H9 (cell line): ENCODE results near the gene MAGEA11. TPM values are rescaled to one million over a fixed set of nuclear protein-coding genes. Genes with fewer than 3 reads are reported as not detected.
A peak's percentile ranks its signal among the peaks of the same experiment; 100 is the strongest.

Experiments used
- DNase-seq: peaks from one replicate; pipeline ENCODE4 v3.0.0-alpha.2; 2017
- H2AFZ ChIP-seq: one replicate; pipeline ENCODE4 v1.6.1; 2013; ENCODE audit warnings: mild to moderate bottlenecking, low read length, control low read depth, moderate library complexity
- H2AK5ac ChIP-seq: 2 replicates; pipeline ENCODE4 v1.6.1; 2013; ENCODE audit warnings: low read length, control low read depth, mixed read lengths; ENCODE audit not compliant: insufficient read length
- H2BK120ac ChIP-seq: one replicate; pipeline ENCODE4 v1.6.1; 2013; ENCODE audit warnings: low read depth, mild to moderate bottlenecking, low read length, control low read depth, inconsistent platforms; ENCODE audit not compliant: poor library complexity, severe bottlenecking
- H2BK12ac ChIP-seq: 2 replicates; pipeline ENCODE4 v1.6.1; 2013; ENCODE audit warnings: low read length, control low read depth, mixed read lengths, low read depth; ENCODE audit not compliant: insufficient read length
- H2BK15ac ChIP-seq: 2 replicates; pipeline ENCODE4 v1.6.1; 2013; ENCODE audit warnings: low read depth, low read length, control low read depth
- H2BK20ac ChIP-seq: one replicate; pipeline ENCODE4 v1.6.1; 2013; ENCODE audit warnings: low read depth, mild to moderate bottlenecking, low read length, control low read depth, inconsistent platforms; ENCODE audit not compliant: poor library complexity, severe bottlenecking
- H2BK5ac ChIP-seq: 2 replicates; pipeline ENCODE4 v1.6.1; 2013; ENCODE audit warnings: low read length, control low read depth, mixed read lengths; ENCODE audit not compliant: insufficient read length
- H3K14ac ChIP-seq: 2 replicates; pipeline ENCODE4 v1.6.1; 2013; ENCODE audit warnings: low read length, control low read depth; ENCODE audit not compliant: insufficient read depth
- H3K18ac ChIP-seq: 2 replicates; pipeline ENCODE4 v1.6.1; 2013; ENCODE audit warnings: low read depth, mild to moderate bottlenecking, mixed read lengths, low read length, control low read depth; ENCODE audit not compliant: insufficient read length
- H3K23ac ChIP-seq: 2 replicates; pipeline ENCODE4 v1.6.1; 2013; ENCODE audit warnings: low read length, control low read depth, mixed read lengths, low read depth; ENCODE audit not compliant: insufficient read length
- H3K23me2 ChIP-seq: 2 replicates; pipeline ENCODE4 v1.6.1; 2013; ENCODE audit warnings: low read depth, mild to moderate bottlenecking, mixed read lengths, low read length, control low read depth; ENCODE audit not compliant: insufficient read length, poor library complexity, severe bottlenecking
- H3K27ac ChIP-seq: 2 replicates; pipeline ENCODE4 v1.5.1; 2013; ENCODE audit warnings: low read length, control low read depth, mixed read lengths, low read depth; ENCODE audit not compliant: insufficient read length
- H3K27me3 ChIP-seq: 2 replicates; pipeline ENCODE4 v1.6.1; 2013; ENCODE audit warnings: low read length, control low read depth, inconsistent platforms; ENCODE audit not compliant: insufficient read depth
- H3K4ac ChIP-seq: 2 replicates; pipeline ENCODE4 v1.6.1; 2013; ENCODE audit warnings: low read depth, mild to moderate bottlenecking, control low read depth, inconsistent platforms, low read length, moderate library complexity
- H3K4me1 ChIP-seq: 2 replicates; pipeline ENCODE4 v1.6.1; 2013; ENCODE audit warnings: low read length, control low read depth, inconsistent platforms; ENCODE audit not compliant: insufficient read depth
- H3K4me2 ChIP-seq: 2 replicates; pipeline ENCODE4 v1.6.1; 2013; ENCODE audit warnings: low read length, control low read depth, mixed read lengths; ENCODE audit not compliant: insufficient read length, insufficient read depth
- H3K56ac ChIP-seq: 2 replicates; pipeline ENCODE4 v1.6.1; 2013; ENCODE audit warnings: low read depth, mild to moderate bottlenecking, mixed read lengths, low read length, control low read depth; ENCODE audit not compliant: insufficient read length
- H3K79me1 ChIP-seq: 2 replicates; pipeline ENCODE4 v1.6.1; 2013; ENCODE audit warnings: low read depth, mild to moderate bottlenecking, moderate library complexity, low read length, control low read depth, inconsistent platforms; ENCODE audit not compliant: insufficient read depth, poor library complexity, severe bottlenecking
- H3K79me2 ChIP-seq: 2 replicates; pipeline ENCODE4 v1.6.1; 2013; ENCODE audit warnings: low read length, control low read depth, inconsistent platforms; ENCODE audit not compliant: insufficient read depth
- H3K9ac ChIP-seq: 2 replicates; pipeline ENCODE4 v1.6.1; 2013; ENCODE audit warnings: low read length, control low read depth, mixed read lengths; ENCODE audit not compliant: insufficient read length; ENCODE audit errors: extremely low read depth
- H3K9me3 ChIP-seq: one replicate; pipeline ENCODE4 v1.6.1; 2013; ENCODE audit warnings: low read depth, low read length, inconsistent platforms; ENCODE audit not compliant: control insufficient read depth
- H3T11ph ChIP-seq: one replicate; pipeline ENCODE4 v1.6.1; 2013; ENCODE audit warnings: mild to moderate bottlenecking, low read length, control low read depth, inconsistent platforms
- H4K20me1 ChIP-seq: one replicate; pipeline ENCODE4 v1.6.1; 2013; ENCODE audit not compliant: control insufficient read depth, insufficient read length, insufficient read depth
- H4K5ac ChIP-seq: 2 replicates; pipeline ENCODE4 v1.6.1; 2013; ENCODE audit warnings: low read depth, mild to moderate bottlenecking, mixed read lengths, low read length, control low read depth; ENCODE audit not compliant: insufficient read length
- H4K8ac ChIP-seq: replicated peaks from 2 replicates; pipeline ENCODE4 v1.6.1; 2013; ENCODE audit warnings: low read length, control low read depth, mixed read lengths, low read depth; ENCODE audit not compliant: insufficient read length
- H4K91ac ChIP-seq: 2 replicates; pipeline ENCODE4 v1.6.1; 2013; ENCODE audit warnings: low read depth, mild to moderate bottlenecking, moderate library complexity, mixed read lengths, low read length, control low read depth; ENCODE audit not compliant: insufficient read length
- H3K27ac Mint-ChIP-seq, 3 experiments: 2 replicates in 2 of 3; 3 replicates in 1 of 3; pipeline ENCODE4 v1.8.0; 2020 to 2021; ENCODE audit warnings: mixed read lengths in 3 of 3, mild to moderate bottlenecking in 1 of 3, moderate library complexity in 1 of 3
- H3K27me3 Mint-ChIP-seq: 2 replicates; pipeline ENCODE4 v1.8.0; 2021; ENCODE audit warnings: low read depth, mild to moderate bottlenecking, moderate library complexity, mixed read lengths
- H3K36me3 Mint-ChIP-seq, 3 experiments: 2 replicates in 2 of 3; 3 replicates in 1 of 3; pipeline ENCODE4 v1.8.0; 2020 to 2021; ENCODE audit warnings: low read depth in 3 of 3, mixed read lengths in 3 of 3; ENCODE audit not compliant: insufficient read depth in 1 of 3
- H3K4me1 Mint-ChIP-seq, 2 experiments: 2 replicates each; pipeline ENCODE4 v1.8.0; 2020; ENCODE audit warnings: mixed read lengths in 2 of 2
- H3K4me3 Mint-ChIP-seq, 2 experiments: 2 replicates in 1 of 2; 3 replicates in 1 of 2; pipeline ENCODE4 v1.8.0; 2020 to 2021; ENCODE audit warnings: mild to moderate bottlenecking in 2 of 2, mixed read lengths in 2 of 2, moderate library complexity in 1 of 2
- H3K9me3 Mint-ChIP-seq, 2 experiments: 2 replicates in 1 of 2; 3 replicates in 1 of 2; pipeline ENCODE4 v1.8.0; 2020; ENCODE audit warnings: mild to moderate bottlenecking in 2 of 2, mixed read lengths in 2 of 2, moderate library complexity in 1 of 2
- CTCF ChIP-seq: fragments of 200-600 bp; sonication (generic); conservative IDR thresholded peaks from 3 replicates; pipeline ENCODE4 v1.8.0; 2021; ENCODE audit warnings: antibody characterized with exemption, mild to moderate bottlenecking
- WGBS: extraction: QIAGEN DNeasy Blood & Tissue Kit; methylation state at CpG from one replicate; pipeline ENCODE4 v1.1.7; 2013; ENCODE audit warnings: missing lambda C conversion rate, low lambda C conversion rate, mixed read lengths; ENCODE audit not compliant: insufficient read length; ENCODE audit errors: extremely low coverage; 5-methylcytosine and 5-hydroxymethylcytosine counted together
- total RNA-seq: library from RNA; stranded (reverse); gene quantifications from 2 replicates; pipeline ENCODE4 v1.2.1, GENCODE V29; 2021

MAGEA11 gene
- total RNA-seq, 1 experiment from 2014 or later: not detected

DNA sequence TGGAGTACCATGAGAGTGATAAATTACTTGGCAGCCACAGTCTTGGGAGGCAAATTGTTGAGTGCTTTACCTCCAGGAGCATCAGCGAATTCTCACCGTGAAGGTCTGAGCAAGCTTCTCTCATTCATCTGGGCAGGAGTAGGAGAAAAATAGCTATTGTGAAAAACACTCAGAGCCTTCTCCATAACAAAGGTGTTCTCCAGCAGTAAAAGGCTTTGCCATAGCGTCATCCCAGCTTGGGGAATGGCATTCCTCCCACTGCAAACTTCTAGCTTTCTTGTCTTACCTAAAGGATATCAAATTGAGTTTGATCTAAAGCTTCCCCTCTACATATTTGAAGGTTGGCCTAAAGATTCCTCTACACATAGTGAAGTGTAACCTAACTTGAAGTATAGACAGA is 29.8 kb upstream of the MAGEA11 start:
- peak overlapping the region in 2 of 3 experiments; percentile 87 to 95; a peak in 4 of 7 replicates for H3K27ac Mint-ChIP-seq
- H4K5ac ChIP-seq: no peak overlapping the region

More for the DNA sequence above, 29.8 kb upstream of the MAGEA11 start:
- TF ChIP-seq CTCF: no peak
- Histone ChIP-seq H3K23ac (no peak overlapping the region), H3K79me2 (no peaks in the 10 kb centered on the region), H2BK15ac (no peak overlapping the region), H3T11ph (no peak overlapping the region), H3K4me2 (no peak overlapping the region), H2BK20ac (no peak overlapping the region), H2BK120ac (no peak overlapping the region), H3K18ac (no peak overlapping the region), H3K9ac (no peak overlapping the region), H3K14ac (no peak overlapping the region), H3K56ac (no peak overlapping the region), H2AK5ac (no peak overlapping the region), H2BK5ac (no peak overlapping the region), H4K91ac (no peak overlapping the region), H2AFZ (no peak overlapping the region), H4K20me1 (no peaks in the 10 kb centered on the region), H3K9me3 (peaks cover 10% of the 10 kb centered on the region), H3K27ac (no peak overlapping the region), H3K79me1 (no peaks in the 10 kb centered on the region), H3K23me2 (no peaks in the 10 kb centered on the region), H3K27me3 (no peaks in the 10 kb centered on the region), H4K8ac (no peak overlapping the region), H3K4me1 (peaks cover 6% of the 10 kb centered on the region; the same call in 1 of the 2 replicates), H2BK12ac (no peak overlapping the region), H3K4ac (no peak overlapping the region)
- Mint-ChIP-seq H3K36me3 (peaks cover 0 to 12% (median 4%) of the 10 kb centered on the region in 3 experiments; a peak in 5 of 7 replicates), H3K4me3 (no peak overlapping the region; a peak in 1 of 5 replicates), H3K27me3 (peaks cover 2% of the 10 kb centered on the region; the same call in 1 of the 2 replicates), H3K4me1 (peaks cover 26 to 31% of the 10 kb centered on the region in 2 experiments), H3K9me3 (peaks cover 41 to 44% of the 10 kb centered on the region in 2 experiments)
- WGBS: no CpG with 5 or more reads among the region's 3 CpGs
- peak; percentile 53 for DNase-seq
